Loucy (cell line): Measurements from ENCODE around the gene NDRG2.

Experiments used
- H2AFZ ChIP-seq: fragments of 200-600 bp; sonication (generic); 2 replicates; pipeline ENCODE4 v1.6.0; 2016; ENCODE audit warnings: antibody characterized with exemption, mild to moderate bottlenecking, low read length, moderate library complexity
- H3F3A ChIP-seq: fragments of 200-600 bp; 2 replicates; pipeline ENCODE4 v1.6.0; 2016; ENCODE audit warnings: antibody characterized with exemption, low read depth, mild to moderate bottlenecking
- H3K27me3 ChIP-seq: fragments of 200-600 bp; sonication (generic); 2 replicates; pipeline ENCODE4 v1.6.1; 2014; ENCODE audit warnings: low read length, mild to moderate bottlenecking; ENCODE audit not compliant: insufficient read depth, poor library complexity, severe bottlenecking
- H3K36me3 ChIP-seq: fragments of 200-600 bp; sonication (generic); 2 replicates; pipeline ENCODE4 v1.6.1; 2016; ENCODE audit warnings: low read length; ENCODE audit not compliant: insufficient read depth
- H3K4me1 ChIP-seq: fragments of 200-600 bp; sonication (generic); 2 replicates; pipeline ENCODE4 v1.5.1; 2014; ENCODE audit warnings: low read length, mild to moderate bottlenecking; ENCODE audit not compliant: insufficient read depth, poor library complexity, severe bottlenecking
- H3K4me2 ChIP-seq: fragments of 200-600 bp; sonication (generic); 2 replicates; pipeline ENCODE4 v1.6.0; 2014; ENCODE audit warnings: antibody characterized with exemption, low read length, low read depth, mild to moderate bottlenecking; ENCODE audit not compliant: poor library complexity, severe bottlenecking
- H3K4me3 ChIP-seq: fragments of 200-600 bp; sonication (generic); 2 replicates; pipeline ENCODE4 v1.5.1; 2014; ENCODE audit warnings: low read length, mild to moderate bottlenecking, mixed read lengths; ENCODE audit not compliant: poor library complexity, severe bottlenecking
- H3K79me2 ChIP-seq: fragments of 200-600 bp; sonication (generic); 2 replicates; pipeline ENCODE4 v1.6.1; 2014; ENCODE audit warnings: low read length; ENCODE audit not compliant: insufficient read depth
- H3K9ac ChIP-seq: fragments of 200-600 bp; sonication (generic); 2 replicates; pipeline ENCODE4 v1.6.0; 2014; ENCODE audit warnings: mild to moderate bottlenecking, low read depth, low read length, moderate library complexity; ENCODE audit not compliant: poor library complexity, severe bottlenecking
- H3K9me2 ChIP-seq: fragments of 200-600 bp; sonication (generic); replicated peaks from 2 replicates; pipeline ENCODE4 v1.6.1; 2016; ENCODE audit warnings: low read depth, low read length, mixed read lengths
- H3K9me3 ChIP-seq: fragments of 200-600 bp; sonication (generic); 2 replicates; pipeline ENCODE4 v1.6.1; 2014; ENCODE audit warnings: mild to moderate bottlenecking, antibody characterized with exemption, low read length, low read depth; ENCODE audit not compliant: insufficient read depth
- H4K20me1 ChIP-seq: fragments of 200-600 bp; sonication (generic); 2 replicates; pipeline ENCODE4 v1.6.0; 2014; ENCODE audit warnings: antibody characterized with exemption, low read length, mild to moderate bottlenecking; ENCODE audit not compliant: insufficient read depth, poor library complexity, severe bottlenecking
- EZH2phosphoT487 ChIP-seq: fragments of 200-600 bp; IDR thresholded peaks from 2 replicates; pipeline ENCODE4 v1.6.1; 2018; ENCODE audit warnings: antibody characterized with exemption, mild to moderate bottlenecking, moderate library complexity, borderline replicate concordance
- TF ChIP-seq, protein P1 (sequence below): fragments of 200-600 bp; sonication (generic); conservative IDR thresholded peaks from 2 replicates; pipeline ENCODE4 v1.5.1; 2014; ENCODE audit warnings: mild to moderate bottlenecking, antibody characterized with exemption, low read length

NDRG2 gene

DNA sequence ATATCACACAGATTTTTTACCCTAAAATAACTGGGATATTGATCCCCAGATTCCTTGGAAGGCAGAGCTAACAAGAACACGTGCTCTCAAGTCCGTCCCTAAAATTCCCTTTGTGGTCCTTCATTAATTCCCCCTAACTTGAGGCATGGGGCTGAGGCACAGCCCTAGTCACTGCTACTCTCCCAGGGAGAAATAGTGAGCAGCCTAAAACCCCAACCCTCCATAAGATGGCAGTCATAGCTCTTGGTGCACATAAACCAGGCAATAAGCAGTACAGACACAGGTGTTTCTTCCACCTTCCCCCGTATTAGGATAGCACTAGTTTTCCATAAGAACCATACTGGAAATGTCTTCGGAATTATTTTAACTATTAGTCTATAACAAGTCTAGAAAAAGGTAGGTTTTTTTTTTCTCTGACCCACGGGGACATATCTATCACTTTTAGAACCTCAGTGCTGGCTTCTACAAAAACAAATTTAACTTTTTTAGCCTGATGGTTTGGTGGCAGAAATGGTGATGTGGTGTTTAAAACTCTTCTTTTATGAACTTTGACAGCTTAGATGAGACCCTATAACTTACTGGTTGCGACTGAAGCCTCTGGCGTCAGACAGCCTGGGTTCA, 42.1 kb upstream of the NDRG2 start:
- Histone ChIP-seq H3K9me3 (no peaks in the 10 kb centered on the region), H3F3A (no peaks in the 10 kb centered on the region), H4K20me1 (no peaks in the 10 kb centered on the region), H3K79me2 (no peaks in the 10 kb centered on the region), H3K4me3 (no peak overlapping the region), H3K4me2 (no peak overlapping the region), H3K9ac (no peak overlapping the region), H3K36me3 (no peaks in the 10 kb centered on the region), H2AFZ (no peak overlapping the region), H3K27me3 (no peaks in the 10 kb centered on the region), H3K9me2 (no peaks in the 10 kb centered on the region), H3K4me1 (peaks cover 20% of the 10 kb centered on the region)
- TF ChIP-seq EZH2phosphoT487, result no peak
- TF ChIP-seq, protein P1, sequence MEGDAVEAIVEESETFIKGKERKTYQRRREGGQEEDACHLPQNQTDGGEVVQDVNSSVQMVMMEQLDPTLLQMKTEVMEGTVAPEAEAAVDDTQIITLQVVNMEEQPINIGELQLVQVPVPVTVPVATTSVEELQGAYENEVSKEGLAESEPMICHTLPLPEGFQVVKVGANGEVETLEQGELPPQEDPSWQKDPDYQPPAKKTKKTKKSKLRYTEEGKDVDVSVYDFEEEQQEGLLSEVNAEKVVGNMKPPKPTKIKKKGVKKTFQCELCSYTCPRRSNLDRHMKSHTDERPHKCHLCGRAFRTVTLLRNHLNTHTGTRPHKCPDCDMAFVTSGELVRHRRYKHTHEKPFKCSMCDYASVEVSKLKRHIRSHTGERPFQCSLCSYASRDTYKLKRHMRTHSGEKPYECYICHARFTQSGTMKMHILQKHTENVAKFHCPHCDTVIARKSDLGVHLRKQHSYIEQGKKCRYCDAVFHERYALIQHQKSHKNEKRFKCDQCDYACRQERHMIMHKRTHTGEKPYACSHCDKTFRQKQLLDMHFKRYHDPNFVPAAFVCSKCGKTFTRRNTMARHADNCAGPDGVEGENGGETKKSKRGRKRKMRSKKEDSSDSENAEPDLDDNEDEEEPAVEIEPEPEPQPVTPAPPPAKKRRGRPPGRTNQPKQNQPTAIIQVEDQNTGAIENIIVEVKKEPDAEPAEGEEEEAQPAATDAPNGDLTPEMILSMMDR, result peak; percentile 62

DNA sequence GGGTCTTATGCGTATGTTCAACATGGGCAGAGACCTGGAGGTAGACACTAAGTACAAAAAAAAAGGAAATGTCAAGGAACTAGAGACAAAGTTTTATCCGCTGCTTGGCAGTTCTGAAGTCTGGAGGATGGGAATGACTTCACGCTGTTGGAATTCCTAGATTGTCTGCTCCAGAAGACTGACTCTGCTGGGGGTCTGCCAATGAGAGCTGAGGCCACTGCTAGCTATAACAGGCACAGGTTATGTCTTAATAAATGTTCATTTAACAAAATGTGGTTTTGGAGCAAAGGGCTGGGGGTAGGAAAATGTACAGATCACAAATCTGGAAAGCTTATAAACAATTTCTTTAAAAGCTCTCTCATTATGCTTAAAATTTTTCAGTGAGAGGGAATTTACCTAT, 38.6 kb upstream of the NDRG2 start:
- no peaks in the 10 kb centered on the region for H3K27me3 ChIP-seq
- H3K9me2 ChIP-seq, result no peaks in the 10 kb centered on the region
- H3K36me3 ChIP-seq, result no peaks in the 10 kb centered on the region
- H3K79me2 ChIP-seq, result no peaks in the 10 kb centered on the region
- H3K9me3 ChIP-seq, result no peaks in the 10 kb centered on the region
- no peak overlapping the region for H3K4me3 ChIP-seq
- no peaks in the 10 kb centered on the region for H4K20me1 ChIP-seq
- H3F3A ChIP-seq, result no peaks in the 10 kb centered on the region
- no peak overlapping the region for H3K4me2 ChIP-seq
- no peak overlapping the region for H2AFZ ChIP-seq
- no peaks in the 10 kb centered on the region for H3K4me1 ChIP-seq
- H3K9ac ChIP-seq, result no peak overlapping the region
- no peak for TF ChIP-seq EZH2phosphoT487
- TF ChIP-seq, protein P1, result no peak

DNA sequence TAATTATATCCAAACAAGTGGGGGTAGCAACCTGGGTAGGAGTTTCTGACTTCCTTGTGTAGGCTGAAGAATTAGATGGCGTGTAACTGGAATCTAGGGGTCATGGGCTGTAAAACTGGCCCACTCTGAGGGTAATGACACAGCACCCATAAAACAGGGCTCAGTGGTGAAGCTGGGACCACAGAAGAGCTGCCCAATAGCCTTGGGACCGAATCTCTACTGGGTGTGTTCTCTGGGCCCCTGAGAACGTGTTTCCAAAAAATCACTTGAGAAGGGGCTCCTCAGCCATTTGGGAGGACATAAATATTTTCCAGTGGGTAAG, 36.4 kb upstream of the NDRG2 start:
- Histone ChIP-seq H3K4me3 (no peak overlapping the region), H3K9me3 (no peaks in the 10 kb centered on the region), H3K36me3 (no peaks in the 10 kb centered on the region), H3K79me2 (no peaks in the 10 kb centered on the region), H3K27me3 (no peaks in the 10 kb centered on the region), H4K20me1 (no peaks in the 10 kb centered on the region), H3K4me1 (no peaks in the 10 kb centered on the region), H3K9ac (no peak overlapping the region), H3K4me2 (no peak overlapping the region), H3K9me2 (no peaks in the 10 kb centered on the region), H2AFZ (no peak overlapping the region), H3F3A (no peaks in the 10 kb centered on the region)
- no peak for TF ChIP-seq EZH2phosphoT487
- TF ChIP-seq, protein P1, result no peak
